Measurements from ENCODE around the gene ALG10B.
"Not testable (repeated sequence)": the region's sequence is repeated elsewhere in the genome, so short reads cannot be mapped to it uniquely, and the experiment has no call there.

ALG10B gene

GRCh38 chr12:38343916-38344315 is 27.3 kb downstream of the ALG10B start:
- H3K27me3 Mint-ChIP-seq, H3K4me1 Mint-ChIP-seq, ATAC-seq, H3K4me3 Mint-ChIP-seq, H3K27ac Mint-ChIP-seq, H3K36me3 Mint-ChIP-seq: not testable (repeated sequence)
- peaks cover 14% of the 10 kb centered on the region for H3K9me3 Mint-ChIP-seq

GRCh38 chr12:38350342-38351174 is 34.0 kb downstream of the ALG10B start:
- H3K36me3 Mint-ChIP-seq, result no peaks in the 10 kb centered on the region
- peak; percentile 92 for ATAC-seq
- peaks cover 11% of the 10 kb centered on the region for H3K9me3 Mint-ChIP-seq
- H3K27me3 Mint-ChIP-seq, result no peaks in the 10 kb centered on the region
- no peak overlapping the region for H3K27ac Mint-ChIP-seq
- no peaks in the 10 kb centered on the region for H3K4me1 Mint-ChIP-seq
- H3K4me3 Mint-ChIP-seq, result no peak overlapping the region

GRCh38 chr12:38351175-38351508 is 34.6 kb downstream of the ALG10B start:
- peaks cover 11% of the 10 kb centered on the region for H3K9me3 Mint-ChIP-seq
- H3K36me3 Mint-ChIP-seq, H3K27me3 Mint-ChIP-seq, H3K27ac Mint-ChIP-seq, H3K4me3 Mint-ChIP-seq, ATAC-seq, H3K4me1 Mint-ChIP-seq: not testable (repeated sequence)

- Mint-ChIP-seq H3K27ac (no peak overlapping the region), H3K4me3 (no peak overlapping the region), H3K4me1 (no peaks in the 10 kb centered on the region), H3K27me3 (no peaks in the 10 kb centered on the region), H3K36me3 (no peaks in the 10 kb centered on the region), H3K9me3 (peaks cover 4% of the 10 kb centered on the region)
- ATAC-seq, result no peak
Measured at GRCh38 chr12:38367506-38367905, 50.9 kb downstream of the ALG10B start.

- H3K36me3 Mint-ChIP-seq, result no peaks in the 10 kb centered on the region
- H3K27ac Mint-ChIP-seq, result no peak overlapping the region
- H3K27me3 Mint-ChIP-seq, result no peaks in the 10 kb centered on the region
- H3K4me1 Mint-ChIP-seq, result no peaks in the 10 kb centered on the region
- no peak for ATAC-seq
- H3K4me3 Mint-ChIP-seq, result no peak overlapping the region
- H3K9me3 Mint-ChIP-seq, result peaks cover 2% of the 10 kb centered on the region
Measured at GRCh38 chr12:38370311-38370710, 53.7 kb downstream of the ALG10B start.

GRCh38 chr12:38373784-38374183 is 57.2 kb downstream of the ALG10B start:
- Mint-ChIP-seq H3K27me3 (no peaks in the 10 kb centered on the region), H3K4me1 (no peaks in the 10 kb centered on the region), H3K27ac (no peak overlapping the region), H3K4me3 (no peak overlapping the region), H3K9me3 (peaks cover 11% of the 10 kb centered on the region), H3K36me3 (no peaks in the 10 kb centered on the region)
- no peak for ATAC-seq

GRCh38 chr12:38374751-38375150 is 58.2 kb downstream of the ALG10B start:
- Mint-ChIP-seq H3K27ac (no peak overlapping the region), H3K27me3 (no peaks in the 10 kb centered on the region), H3K36me3 (no peaks in the 10 kb centered on the region), H3K9me3 (peaks cover 14% of the 10 kb centered on the region), H3K4me3 (no peak overlapping the region), H3K4me1 (no peaks in the 10 kb centered on the region)
- ATAC-seq, result no peak

Data from stimulated activated memory B cell treated with anti-CD40 and anti-IgM and Interleukin-4, amounts not matched to agents 10 μg/mL and 1 μg/mL and 100 μg/mL, for 72 hours (primary cell).